Amygdala (tissue), 56 donors: ENCODE results near the gene PDE7B.
"Not testable (repeated sequence)": the region's sequence is repeated elsewhere in the genome, so short reads cannot be mapped to it uniquely, and the experiment has no call there.

Source experiments
- DNase-seq, 56 donors: peaks; one replicate each; lab custom pipeline; 2025; lab: John Stamatoyannopoulos, UW

Gene PDE7B

DNA sequence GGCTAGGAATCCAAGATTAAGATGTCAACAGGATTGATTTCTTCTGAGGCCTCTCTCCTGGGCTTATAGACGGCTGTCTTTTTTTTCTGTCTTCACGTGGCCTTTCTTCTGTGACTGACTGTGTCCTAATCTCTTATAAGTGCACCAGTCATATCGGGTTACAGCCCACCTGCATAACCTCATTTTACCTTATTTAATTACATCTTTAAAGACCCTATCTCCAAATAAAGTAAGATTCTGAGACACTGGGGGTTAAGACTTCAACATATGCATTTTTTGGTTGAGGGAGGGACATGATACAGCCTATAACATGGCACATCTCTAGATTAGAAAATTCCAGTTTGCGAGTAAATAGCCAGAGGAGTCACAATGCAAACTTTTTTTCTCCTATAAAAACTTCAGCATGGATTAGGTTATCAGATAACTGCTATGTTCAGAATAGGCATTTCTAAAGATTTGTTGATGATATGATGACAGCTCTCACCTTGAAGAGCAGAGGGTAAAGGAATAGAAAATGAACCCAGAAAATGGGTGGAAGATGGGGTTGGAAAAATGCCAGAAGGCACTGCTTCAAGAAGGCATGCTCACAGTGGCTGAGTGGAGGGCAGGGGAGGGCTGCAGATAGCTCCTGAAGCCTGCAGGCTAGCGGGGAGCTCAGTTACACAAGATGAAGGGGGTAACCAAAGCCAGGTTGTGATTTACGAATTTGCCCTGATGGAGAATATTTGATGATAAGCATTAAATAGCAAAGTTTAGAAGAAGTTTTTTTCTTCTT, 8.7 kb upstream of the PDE7B start:
- no peak for DNase-seq

DNA sequence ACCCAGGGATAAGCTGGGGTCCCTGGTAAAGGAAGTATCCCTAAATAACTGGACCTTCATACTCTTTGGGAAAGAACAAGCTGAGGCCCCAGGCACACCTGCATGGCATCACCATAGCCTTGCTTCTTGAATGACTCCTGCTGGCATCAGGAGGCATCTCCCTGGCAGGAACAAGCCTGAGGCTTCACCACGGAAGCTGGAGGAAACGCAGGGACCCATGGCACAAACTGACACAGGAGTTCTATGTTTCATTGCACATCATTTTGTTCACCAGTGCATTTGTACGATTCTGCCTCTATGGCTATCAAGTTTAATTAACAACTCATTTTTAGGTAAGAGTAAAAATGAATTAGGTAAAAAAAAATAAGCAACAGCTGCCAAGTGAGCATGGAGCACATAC, 619 bp upstream of the PDE7B start:
- DNase-seq, result peak in 1 of 56 donors; percentile 3

DNA sequence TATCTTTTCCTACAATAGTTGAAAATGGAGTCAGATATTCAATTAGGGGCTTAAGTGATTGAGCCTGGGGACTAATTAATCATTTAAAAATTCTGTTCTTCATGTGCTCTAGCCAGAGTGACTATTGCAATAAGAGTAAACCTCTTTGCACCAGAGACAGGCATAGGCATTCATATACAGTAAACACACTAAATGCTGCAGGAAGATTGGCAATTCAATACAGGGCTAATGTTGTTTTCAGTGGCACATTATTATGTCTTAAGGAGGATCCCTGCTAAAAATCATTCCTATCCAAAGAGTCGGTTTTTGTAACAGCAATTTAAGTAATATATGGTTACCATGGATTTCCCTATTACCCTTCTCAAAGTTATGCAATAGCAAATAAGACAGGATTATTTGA, 1.2 kb downstream of the PDE7B start:
- no peak for DNase-seq

DNA sequence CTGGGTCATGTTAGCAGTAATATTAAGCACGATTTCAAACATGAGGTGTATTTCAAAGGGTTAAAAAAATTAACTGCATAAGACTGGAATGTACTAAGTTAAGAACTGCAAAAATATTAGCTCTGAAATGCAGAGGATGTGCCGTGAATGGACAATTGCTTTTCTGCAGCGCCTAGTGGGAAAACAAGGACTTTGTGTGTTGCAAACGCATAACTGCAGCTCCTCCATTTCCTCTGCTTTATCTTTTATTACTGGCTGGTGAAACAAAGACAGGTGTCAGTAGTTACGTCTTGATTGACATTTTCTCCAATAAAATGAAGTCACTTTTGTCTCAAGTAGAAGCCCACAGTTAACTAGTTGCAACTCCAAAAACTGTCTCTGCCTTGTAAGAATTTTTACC, 1.7 kb downstream of the PDE7B start:
- peak in 1 of 56 donors; percentile 16 for DNase-seq

DNA sequence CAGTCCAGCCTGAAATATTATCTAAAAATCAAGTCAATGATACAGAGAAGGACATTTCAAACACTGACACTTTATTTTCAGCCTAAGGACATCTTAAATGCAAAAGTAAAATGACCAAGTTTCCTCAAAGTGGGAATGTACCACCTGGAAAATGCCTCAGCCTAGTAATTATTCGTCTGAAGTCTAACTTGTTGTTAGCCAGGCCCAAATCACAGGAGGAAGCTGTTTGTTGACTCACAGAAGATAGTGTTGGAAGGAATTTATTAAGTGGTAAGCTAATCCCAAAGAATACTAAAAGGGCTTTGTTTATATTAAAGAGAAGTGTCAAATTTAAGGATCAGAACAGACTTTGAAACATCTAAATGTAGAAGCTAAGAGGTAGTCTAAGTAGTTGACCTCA, 2.5 kb downstream of the PDE7B start:
- DNase-seq, result no peak

DNA sequence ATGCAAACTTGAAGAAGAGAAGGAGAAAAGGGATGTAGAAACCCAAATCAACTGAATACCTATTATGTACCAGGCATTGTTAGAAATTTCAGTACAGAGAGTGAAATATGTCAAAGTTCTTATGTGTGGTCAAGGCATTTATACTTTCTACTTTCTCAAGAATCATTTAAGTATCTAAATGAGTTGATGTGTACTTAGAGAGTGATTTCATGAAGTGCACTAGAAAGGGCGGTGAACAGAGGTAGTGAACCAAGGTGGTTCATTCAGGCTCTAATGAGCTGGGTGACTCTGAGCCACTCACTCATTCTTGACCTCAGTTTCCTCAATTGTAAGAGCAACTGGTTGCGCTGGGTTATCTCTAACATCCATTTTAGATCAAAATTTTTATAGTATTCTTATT, 3.3 kb downstream of the PDE7B start:
- DNase-seq, result no peak

DNA sequence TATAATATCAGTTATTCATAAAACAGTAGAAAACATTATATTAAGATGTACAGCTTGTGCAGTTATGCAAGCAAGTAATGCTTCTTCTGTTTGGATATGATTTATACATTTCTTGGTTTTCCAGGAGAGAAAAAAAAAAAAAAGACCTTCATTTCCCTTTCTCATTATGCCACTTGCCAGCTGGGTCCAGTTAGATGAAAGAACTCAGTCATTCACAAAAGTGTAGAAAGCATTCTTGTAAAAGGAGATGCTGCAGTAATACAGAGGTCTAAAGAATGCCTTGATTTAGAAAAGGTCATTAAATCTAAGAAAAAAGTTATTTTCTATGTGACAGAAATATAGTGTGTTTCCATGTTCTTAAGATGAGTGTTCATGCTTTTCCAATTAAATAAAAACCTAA, 7.4 kb downstream of the PDE7B start:
- DNase-seq, result no peak

DNA sequence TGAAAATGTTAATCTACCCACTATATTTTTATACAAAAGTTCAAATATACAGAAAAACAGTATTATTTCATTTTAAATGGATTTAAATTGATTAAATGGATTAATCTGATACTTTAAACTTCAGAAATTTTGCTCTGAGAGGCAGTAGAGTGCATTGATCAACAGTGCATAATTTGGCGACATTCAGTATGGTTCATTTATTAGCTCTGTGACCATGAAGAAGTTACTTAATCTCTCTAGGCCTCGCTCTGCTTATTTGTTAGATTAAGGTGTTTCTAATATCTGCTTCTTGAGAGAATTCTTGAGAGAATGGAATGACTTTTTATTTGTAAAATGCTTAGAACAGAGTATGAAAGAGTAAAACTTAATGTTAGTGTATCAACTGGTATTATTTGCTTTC, 8.9 kb downstream of the PDE7B start:
- DNase-seq, result no peak

DNA sequence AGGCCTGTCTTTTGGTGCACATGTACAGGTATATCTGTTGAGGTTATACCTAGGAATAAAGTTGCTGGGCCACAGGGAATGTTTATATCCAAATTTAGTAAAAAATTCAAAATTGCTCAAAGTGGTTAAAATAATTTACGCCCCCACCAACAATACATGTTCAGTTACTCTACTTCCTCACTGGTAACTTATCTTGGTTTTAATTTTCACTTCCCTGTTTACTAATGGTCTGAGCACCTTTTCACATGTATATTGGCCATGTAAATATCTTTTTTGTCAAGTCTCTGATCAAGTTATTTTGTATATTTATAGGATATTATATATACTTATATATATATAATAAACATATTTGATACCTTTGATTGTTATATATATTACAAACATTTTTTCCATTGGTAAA, 9.7 kb downstream of the PDE7B start:
- DNase-seq, result no peak

DNA sequence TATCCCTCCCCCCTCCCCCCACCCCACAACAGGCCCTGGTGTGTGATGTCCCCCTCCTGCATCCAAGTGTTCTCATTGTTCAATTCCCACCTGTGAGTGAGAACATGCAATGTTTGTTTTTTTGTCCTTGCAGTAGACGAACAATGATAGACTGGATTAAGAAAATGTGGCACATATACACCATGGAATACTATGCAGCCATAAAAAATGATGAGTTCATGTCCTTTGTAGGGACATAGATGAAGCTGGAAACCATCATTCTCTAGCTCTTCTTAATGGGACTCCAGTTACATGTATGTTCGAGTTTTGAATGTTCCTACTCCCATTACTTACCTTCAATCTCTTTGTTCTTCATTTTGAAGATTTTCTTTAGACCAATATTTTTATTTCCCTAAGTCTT, 13.4 kb downstream of the PDE7B start:
- DNase-seq, result not testable (repeated sequence)

DNA sequence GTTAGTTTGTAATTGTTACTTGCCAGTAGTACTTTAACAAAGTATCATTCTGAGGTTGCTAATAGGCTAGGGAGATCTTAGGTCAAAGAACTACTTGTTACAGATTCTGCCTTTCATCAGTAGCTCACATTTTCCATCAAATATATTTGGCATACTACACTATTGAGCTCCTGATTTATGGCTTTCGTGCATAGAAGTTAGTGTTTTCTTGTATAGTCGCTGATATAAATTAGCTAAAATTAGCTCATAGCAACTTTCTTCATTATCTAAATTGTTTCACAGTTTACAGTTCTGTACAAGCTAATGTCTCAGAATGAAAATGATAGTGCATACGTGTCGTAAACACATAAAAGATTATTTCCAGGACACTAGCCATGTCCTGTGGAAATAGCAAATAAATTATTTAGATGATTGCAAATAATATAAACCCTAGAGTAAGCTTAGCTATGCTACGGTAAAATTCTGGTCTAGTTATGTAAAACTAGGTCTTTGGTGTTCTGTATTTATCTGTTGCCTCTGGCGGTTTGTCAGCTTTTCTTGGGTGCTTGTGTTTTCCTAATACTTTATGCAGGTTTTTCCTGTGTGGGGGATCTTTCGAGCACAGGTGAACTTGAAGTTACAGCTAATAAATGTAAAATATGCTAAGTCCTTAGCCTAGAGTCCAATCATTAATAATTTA, 15.1 kb downstream of the PDE7B start:
- no peak for DNase-seq

DNA sequence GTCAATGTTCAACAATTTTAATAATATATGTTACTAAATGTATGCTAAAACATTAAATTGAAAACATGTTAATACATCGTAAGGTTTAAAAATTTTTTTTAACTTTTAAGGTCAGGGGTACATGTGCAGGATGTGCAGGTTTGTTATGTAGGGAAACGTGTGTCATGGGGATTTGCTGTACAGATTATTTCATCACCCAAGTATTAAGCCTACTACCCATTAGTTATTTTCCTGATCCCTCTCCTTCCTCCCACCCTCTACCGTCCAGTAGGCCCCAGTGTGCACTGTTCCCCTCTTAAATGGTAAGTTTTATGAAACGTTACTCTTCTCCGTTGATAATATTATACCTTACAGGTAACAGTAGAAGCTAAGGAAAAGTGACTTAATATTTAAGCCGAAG, 15.8 kb downstream of the PDE7B start:
- no peak for DNase-seq

DNA sequence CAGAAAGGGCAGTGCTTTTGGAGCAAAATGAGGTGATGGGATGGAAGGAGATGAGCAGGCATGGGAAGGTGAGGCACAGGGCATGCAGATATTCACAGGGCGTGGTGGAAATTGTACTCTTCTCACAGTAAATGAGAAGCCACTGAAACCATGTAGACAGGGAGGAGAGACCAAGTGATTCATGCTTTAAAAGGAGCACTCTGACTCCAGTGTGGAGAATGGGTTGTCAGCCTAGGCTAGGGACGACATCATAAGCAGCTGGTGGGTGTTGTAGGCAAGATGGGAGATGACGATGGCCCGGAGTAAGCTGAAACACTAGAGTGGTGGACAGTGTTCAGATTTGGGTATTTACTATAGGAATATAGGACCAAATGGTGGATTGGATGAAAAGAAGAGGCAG, 18.4 kb downstream of the PDE7B start:
- DNase-seq, result no peak

DNA sequence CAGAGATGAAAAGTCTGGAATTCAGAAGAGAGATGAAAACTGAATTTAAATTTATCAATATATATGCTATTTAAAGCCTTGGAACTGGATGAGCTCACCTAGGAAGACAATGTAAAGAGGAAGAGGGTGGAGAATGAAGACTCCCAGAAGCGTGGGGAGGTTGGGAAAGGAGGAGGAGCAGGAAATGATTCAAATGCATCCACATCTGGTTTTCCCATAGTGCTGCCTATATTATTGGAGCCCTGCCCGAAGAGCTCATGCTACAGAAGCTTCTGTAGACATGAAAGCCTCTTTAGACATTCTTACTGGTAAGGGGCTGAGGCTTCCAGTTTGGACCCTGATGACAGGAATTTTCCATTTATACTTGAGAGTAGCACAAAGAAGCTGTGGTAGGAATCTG, 19.2 kb downstream of the PDE7B start:
- DNase-seq, result no peak

DNA sequence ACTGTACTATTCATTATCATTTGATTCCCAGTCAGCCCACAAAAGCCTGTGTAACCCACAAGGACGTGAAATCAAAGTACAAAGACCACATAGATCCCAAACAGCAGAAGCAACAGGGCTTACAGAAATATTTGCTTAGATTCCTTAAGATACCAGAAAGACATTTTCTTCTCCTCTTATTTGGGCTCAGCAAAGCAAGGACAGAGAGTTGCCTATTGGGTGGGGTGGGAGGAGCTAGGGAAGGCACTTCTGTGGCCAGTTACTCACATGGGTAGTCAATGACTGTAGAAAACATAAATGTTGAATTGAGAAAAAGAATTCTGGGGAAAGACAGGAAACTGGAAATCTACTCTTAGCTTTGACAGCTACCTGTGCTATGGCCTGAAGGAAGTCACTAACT, 19.8 kb downstream of the PDE7B start:
- no peak for DNase-seq

DNA sequence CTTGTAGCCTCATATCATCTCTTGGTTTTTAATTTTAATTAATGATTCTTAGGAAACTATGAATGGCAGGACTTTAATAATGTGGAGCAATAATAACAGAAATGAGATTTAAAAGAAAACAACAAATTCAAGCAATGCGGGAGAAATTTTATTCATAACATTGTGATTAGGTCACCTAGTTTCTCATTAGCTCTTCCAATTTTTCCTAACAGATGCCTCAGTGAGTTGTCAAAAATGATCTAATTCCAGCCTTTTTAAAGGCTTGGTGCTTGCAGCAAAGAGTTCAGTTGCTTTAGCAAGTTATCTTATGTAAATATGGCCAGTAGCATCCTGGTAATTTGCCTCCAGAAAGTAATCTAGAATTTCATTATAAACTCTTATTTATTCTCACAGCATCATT, 20.4 kb downstream of the PDE7B start:
- DNase-seq, result no peak

DNA sequence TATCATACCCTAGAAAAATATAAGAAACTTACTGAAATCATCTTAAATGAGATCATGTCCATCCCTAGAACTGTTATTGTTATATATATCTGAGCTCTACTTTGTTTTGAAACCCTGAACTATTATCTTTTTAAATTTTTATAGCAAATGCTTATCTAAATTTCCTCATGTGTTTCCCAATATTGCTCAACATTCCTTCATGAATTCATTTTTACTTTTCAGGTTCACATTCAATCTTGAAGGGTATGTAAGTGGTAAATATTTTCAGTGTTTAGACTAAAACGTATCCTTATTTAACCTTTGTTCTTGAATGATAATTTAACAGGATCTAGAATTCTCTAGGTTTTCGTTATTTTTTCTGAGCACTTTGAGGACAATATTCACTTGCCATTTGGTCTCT, 23.9 kb downstream of the PDE7B start:
- no peak for DNase-seq

DNA sequence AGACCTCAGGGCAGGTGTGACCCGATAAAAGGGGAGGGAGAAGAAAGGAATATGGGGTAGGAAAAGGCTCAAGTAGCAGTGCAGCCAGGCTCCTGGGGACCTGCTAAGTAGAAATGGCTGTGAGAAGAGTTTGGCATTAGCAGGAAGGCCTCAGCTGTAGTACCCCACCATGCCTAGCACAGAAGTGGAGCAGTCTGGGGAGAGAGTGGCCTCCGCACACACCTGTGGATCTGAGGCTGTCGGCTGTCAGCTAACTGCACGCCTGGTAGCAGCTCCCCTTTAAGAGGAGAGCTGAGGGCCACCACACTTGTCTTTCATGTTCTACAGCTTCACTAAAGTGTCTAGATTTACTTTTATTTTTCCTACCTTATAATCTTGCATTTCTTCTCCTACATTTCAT, 24.6 kb downstream of the PDE7B start:
- no peak for DNase-seq

DNA sequence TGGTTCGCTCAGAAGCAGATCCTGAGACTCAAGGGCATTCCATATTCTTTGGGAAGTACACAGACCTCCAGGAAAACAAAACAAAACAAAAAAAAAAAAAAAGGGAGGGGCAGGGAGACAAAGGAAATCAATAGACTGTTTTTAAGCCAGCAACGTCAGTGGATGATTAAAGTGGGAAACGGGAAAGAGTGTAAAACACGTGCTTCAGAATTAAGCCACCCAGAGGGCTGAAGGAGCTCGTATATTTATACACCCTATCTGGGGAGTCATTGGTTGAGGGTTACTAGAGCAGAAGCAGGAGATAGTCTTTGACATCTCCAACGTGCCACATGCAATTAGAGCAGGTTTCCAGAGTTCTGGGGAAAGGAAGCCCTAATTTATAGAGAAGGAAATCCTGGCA, 26.2 kb downstream of the PDE7B start:
- no peak for DNase-seq

DNA sequence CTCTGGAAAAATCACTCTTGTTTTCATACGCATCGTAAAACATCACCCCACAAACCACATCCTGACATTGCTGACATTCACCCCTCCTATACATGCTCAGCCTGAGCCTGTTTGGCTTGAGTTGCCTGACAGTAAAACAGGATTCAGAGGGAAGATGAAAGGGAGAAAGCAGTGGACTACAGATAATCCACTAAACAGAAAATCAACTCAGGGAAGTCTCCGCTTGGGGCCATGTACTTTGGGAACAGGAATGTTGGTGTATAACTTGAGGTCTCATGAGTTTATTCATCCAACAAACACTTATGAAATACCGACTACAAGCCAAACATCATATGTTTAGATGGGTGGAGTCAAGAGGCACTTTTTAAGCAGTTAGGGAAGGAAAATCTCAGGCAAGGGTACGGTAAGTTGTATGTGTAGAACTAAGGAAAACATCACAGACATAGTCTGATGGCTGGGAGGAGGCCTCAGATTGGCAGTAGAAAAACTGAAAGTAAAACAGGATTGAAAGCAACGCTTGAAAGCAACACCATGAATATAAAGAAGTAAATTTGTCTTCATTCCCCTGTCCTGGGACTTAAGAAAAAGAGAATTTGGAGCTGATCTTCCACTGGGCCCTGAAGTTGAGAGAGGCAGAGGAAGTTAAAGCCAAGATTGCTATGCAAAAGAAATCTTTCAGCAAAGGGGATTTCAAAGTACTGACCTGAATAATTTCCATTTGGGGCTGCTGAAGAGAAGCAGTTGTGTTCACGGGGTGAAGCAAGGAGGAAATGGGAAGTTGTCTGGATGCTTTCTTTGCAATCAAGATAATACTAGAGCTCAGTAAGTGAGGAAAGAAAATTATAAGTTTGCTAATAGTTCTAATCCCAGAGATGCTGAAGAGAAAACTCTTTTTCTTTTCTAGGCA, 28.8 kb downstream of the PDE7B start:
- DNase-seq, result no peak

DNA sequence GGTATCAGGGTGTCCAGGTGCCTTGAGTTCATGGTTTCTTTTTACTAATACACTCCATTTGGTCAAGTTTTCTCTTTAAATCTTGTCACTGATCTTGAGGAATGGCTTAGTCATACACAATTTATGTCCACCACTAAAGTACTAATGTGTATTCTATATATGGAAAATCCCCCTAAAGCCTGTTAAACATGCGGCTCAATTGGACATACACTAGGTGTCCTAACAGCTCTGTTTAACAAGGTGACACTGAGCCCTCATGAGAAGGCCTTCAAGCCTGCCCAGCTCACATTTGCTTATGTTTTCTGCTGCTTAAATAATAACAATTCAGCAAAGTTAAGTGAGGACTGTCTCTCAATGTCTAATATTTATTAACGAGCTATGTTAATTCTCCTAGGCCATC, 31.5 kb downstream of the PDE7B start:
- no peak for DNase-seq
